NCI-H128 (cell line): Measurements from ENCODE around the gene DLEC1.

Source experiments
- DNase-seq: peaks from one replicate; lab custom pipeline; 2025; ENCODE audit not compliant: unreplicated experiment; lab: John Stamatoyannopoulos, UW

The DLEC1 gene

DNA sequence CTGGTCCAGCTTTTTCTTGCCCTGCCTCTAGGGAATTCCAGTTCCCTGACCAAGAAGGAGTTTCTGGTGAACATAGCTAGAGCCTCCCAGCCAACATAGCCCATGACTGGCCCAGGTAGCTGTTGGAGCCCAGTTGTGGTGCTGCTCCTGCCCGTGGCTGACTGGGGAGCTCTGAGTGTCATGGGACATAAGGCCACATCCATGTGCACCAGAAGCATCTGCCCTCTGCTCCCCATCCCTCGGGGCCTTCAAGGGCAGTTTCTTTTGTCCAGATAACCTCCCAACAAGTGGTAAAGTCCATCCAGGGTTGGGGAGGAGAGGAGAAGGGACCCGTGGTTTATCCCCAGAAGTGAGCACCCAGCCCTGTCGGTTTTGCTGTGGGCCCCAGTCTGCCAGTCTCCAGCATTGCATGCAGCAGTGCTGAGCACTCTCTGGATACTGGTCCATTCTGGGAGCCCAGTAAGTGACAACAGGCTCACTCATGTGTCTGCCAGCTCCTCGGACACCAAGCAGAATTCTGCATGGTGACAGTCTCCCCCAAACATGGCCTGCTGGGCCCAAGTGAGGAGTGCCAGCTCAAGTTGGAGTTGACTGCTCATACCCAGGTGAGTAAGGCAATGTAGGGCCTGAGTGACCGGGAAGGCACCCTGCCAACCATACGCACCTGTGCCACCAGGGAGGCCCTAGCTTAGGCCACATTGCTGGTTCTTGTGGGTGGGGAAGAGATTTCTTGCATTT is 69.1 kb downstream of the DLEC1 start:
- no peak for DNase-seq

- DNase-seq: no peak
Measured at GRCh38 chr3:38108649-38109579, 69.9 kb downstream of the DLEC1 start.

DNA sequence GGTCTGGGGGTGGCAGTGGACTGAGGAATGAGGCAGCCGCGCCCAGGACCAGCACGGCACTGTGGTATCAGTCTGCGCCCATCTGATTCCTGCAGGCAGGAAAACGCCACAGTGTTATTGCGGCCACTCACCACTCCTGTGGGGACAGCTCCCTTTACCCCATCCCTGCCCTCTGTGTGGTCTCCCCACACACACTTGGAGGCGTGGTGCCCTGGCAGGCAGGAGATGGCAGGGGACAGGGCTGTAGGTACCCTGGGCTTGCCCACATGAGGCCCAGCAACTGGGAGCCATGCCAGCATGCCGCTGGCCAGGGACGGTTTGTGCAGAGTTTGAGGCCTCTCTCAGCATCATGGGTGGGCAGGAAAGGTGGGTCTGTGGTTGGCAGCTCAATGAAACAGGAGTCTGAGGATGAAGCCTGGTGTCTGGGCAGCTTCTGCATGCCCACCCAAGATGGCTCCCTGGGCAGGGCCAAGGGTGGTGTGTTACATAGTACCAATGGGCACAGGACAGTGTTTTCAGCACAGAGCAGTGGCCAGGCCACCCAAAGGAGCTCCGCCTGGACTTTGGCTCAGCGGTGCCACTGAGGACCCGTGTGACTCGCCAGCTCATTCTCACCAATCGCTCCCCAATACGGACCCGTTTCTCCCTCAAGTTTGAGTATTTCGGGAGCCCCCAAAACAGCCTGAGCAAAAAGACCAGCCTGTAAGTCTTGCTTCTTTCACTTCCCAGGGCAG is 70.7 kb downstream of the DLEC1 start:
- no peak for DNase-seq

DNA sequence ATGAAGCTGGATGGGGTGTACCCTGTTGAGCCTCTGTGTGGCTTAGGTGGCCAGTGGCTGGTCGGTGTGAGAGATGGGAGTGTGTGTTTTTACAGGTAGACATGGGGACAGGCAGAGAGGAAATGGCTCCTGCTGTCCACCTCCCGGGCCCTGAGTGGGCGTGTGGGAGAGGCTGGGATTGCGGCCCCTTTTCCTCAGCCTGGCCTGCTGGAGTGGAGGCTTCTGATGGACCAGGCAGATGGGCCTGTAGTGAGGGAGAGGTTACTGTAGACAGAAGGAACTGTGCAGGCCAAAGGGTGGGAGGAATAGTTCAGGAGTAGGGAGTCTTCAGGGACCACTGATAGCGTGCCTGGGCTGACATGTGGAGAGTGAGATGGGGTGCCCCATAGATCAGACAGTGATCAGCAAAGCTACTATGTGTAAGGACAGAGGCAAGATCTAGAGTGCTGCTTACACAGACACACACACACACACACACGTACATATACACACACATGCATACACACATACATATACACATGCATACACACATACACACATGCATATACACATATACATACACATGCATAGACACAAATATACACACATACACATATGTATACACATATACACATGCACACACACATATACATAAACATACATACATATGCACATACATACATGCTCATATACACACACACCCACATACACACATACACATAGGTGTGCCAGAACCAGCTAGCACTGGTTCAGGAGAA is 71.5 kb downstream of the DLEC1 start:
- no peak for DNase-seq

DNA sequence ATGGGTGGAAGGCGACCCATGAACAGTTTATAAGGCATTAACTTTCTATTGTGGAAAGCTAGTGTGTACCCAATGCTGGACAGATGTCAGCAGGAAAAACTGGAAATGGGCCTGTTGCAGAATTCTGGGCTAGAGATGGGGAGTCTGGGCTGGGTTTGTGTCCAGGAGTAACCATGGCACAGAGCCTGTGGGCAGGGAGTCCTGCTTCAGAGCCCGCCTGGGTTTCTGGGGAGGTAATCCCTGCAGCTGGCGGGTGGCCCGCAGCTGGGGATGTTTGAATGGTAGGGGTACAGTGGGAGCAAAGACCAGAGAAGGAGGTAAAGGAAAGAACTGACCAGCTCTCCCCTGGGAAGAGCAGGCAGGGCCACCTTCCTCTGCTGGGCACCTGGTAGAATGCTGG is 72.2 kb downstream of the DLEC1 start:
- no peak for DNase-seq

- no peak for DNase-seq
Measured at GRCh38 chr3:38111696-38112377, 72.8 kb downstream of the DLEC1 start.

DNA sequence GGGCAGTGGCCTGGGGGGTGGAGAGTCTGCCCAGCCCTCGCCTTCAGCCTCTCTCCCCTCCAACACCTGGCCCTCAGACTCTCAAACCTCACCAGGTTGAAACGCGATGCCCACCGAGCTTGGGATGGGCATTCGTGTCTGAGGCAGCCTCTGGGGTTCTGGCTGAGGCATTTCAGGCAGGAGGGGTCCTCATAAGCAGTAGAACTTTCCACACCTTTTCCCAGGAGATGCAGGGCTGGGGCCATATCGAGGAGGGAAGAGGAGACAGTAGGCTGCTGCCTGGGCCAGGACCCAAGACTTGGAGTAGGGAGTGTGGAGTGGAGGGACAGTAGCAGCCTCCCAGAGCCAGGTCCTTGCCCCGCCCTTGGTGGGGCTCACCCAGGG is 73.4 kb downstream of the DLEC1 start:
- DNase-seq: no peak

- no peak for DNase-seq
Measured at GRCh38 chr3:38114052-38114874, 75.3 kb downstream of the DLEC1 start.

DNA sequence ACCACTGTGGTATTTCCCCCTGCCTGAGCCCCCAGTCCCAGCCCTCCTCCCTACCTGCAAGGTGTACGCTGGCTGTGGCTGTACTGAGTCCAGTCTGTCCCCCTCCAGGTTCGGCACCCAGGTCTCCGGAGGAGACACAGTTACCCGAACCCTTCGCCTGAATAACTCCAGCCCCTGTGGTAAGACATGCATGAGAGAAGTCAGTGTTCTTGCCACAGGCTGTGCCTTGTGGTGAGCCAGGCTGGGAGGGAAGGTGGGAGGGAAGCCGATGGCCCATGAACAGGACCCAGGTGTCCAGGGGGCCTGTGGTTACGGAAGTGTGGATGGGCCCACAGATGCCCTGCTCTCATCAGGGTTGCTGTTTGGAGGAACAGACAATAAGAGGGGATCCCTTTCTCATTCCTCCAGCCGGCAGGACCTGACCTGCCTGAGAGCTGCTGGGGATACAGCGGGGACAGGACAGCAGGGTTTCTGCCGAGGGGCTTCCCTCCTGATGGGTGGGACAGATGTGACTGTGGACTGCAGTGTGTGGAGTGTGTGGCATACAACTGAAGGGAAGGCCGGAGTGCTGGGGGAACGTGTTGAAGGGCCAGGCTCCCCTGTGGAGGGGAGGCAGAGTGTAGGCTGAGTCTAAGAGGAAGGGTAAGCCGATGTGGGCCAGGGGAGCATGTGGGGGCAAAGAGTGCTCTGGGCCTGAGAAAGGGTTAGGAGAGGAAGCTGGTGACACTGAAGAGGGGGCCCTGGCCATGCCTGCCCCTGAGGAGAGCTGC is 76.1 kb downstream of the DLEC1 start:
- DNase-seq: no peak

GRCh38 chr3:38115645-38116427 is 76.8 kb downstream of the DLEC1 start:
- DNase-seq: no peak

GRCh38 chr3:38116471-38117162 is 77.6 kb downstream of the DLEC1 start:
- no peak for DNase-seq

- no peak for DNase-seq
Measured at GRCh38 chr3:38117163-38117716, 78.2 kb downstream of the DLEC1 start.

DNA sequence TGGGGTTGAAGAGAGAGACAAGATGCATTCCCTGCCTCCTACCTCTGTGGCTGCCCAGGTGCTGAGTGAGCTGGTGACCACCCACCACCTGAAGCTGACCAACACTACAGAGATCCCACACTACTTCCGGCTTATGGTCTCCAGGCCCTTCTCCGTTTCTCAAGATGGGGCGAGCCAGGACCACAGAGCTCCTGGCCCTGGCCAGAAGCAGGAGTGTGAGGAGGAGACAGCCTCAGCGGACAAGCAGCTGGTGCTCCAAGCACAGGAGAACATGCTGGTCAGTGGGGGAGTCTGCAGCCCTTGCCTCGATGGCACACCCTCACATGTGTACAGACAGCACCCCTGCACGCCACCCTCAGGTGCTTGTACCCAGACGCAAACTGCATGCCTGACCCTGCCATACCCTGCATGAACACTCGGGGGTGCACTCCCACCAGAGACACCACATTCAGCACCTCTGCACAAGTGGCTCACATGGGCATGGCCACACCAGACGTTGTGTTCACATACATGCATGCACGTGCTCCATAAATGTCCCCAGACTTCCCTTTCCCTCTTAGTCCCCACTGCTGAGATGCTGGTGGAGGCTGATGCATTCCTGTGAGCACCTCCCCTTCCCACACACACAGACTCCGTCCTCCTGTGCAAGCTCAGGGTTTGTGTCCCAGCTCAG is 78.9 kb downstream of the DLEC1 start:
- no peak for DNase-seq

- DNase-seq: no peak
Measured at GRCh38 chr3:38118421-38119247, 79.6 kb downstream of the DLEC1 start.

DNA sequence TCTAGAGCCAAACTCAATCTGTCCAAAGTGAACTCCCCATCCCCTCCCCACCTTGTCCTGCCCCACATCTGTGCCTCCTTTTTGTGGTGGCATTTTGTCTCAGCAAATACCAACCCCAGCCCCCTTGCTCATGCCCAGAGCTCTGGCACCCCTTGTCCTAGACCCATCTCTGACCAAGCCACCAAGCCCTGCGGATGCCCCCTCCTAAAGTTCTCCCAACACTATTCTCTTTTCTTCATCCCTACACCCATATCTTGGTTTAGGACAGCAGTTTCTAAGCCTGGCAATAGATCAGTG is 80.2 kb downstream of the DLEC1 start:
- DNase-seq: no peak
